Thymus (tissue), 11 donors: ENCODE results near the gene HOXC5. TPM values are rescaled to one million over a fixed set of nuclear protein-coding genes. Genes with fewer than 3 reads are reported as not detected.

Experiments
- DNase-seq, 9 donors: peaks; one replicate each; pipeline ENCODE4 v3.0.0-alpha.2; 2013; ENCODE audit warnings: low spot score in 9 of 9, low read depth in 6 of 9, missing footprints in 1 of 9
- H3K27ac ChIP-seq, 2 donors: one replicate each; pipeline ENCODE4 v1.5.1; 2013; ENCODE audit warnings: control low read depth in 1 of 2, low read depth in 1 of 2, low read length in 1 of 2, mild to moderate bottlenecking in 1 of 2, moderate library complexity in 1 of 2
- H3K27me3 ChIP-seq, 2 donors: one replicate each; pipeline ENCODE4 v1.5.1; 2013; ENCODE audit warnings: low read length in 1 of 2; ENCODE audit not compliant: control insufficient read depth in 2 of 2, insufficient read depth in 1 of 2
- H3K36me3 ChIP-seq, 2 donors: one replicate each; pipeline ENCODE4 v1.5.1; 2013; ENCODE audit warnings: low read length in 1 of 2, mild to moderate bottlenecking in 1 of 2, moderate library complexity in 1 of 2; ENCODE audit not compliant: control insufficient read depth in 2 of 2, insufficient read depth in 2 of 2
- H3K4me1 ChIP-seq, 2 donors: one replicate each; pipeline ENCODE4 v1.5.1; 2013; ENCODE audit warnings: low read length in 2 of 2; ENCODE audit not compliant: control insufficient read depth in 2 of 2, insufficient read depth in 2 of 2
- H3K4me3 ChIP-seq, 2 donors: one replicate each; pipeline ENCODE4 v1.5.1; 2013; ENCODE audit warnings: low read length in 2 of 2, control low read depth in 1 of 2, mild to moderate bottlenecking in 1 of 2
- H3K9me3 ChIP-seq, 2 donors: one replicate each; pipeline ENCODE4 v1.5.1; 2013; ENCODE audit warnings: low read length in 1 of 2, mild to moderate bottlenecking in 1 of 2; ENCODE audit not compliant: control insufficient read depth in 2 of 2, insufficient read depth in 1 of 2
- WGBS: extraction: QIAGEN DNeasy Blood & Tissue Kit; methylation state at CpG from one replicate; pipeline ENCODE4 v1.1.7; 2013; 5-methylcytosine and 5-hydroxymethylcytosine counted together
- polyA plus RNA-seq: library from polyadenylated mRNA; stranded (reverse); fragments of 200-250 nt; gene quantifications from one replicate; pipeline ENCODE4 v1.2.3, GENCODE V29; 2013
- total RNA-seq: library from RNA; stranded (reverse); fragments of 120-200 nt; gene quantifications from one replicate; pipeline ENCODE4 v1.2.4, GENCODE V29; 2013
- donor health status: healthy.

Gene HOXC5
- total and polyA plus RNA-seq, 2 donors: 0.05 TPM; not detected in 1

GRCh38 chr12:53995002-53995377 is 37.9 kb upstream of the HOXC5 start:
- peaks cover 79 to 100% of the 10 kb centered on the region in 2 donors for H3K27me3 ChIP-seq
- 4% methylated on average over 17 of the region's 17 CpGs for whole genome bisulfite sequencing
- H3K9me3 ChIP-seq: peaks cover 0 to 24% of the 10 kb centered on the region in 2 donors
- H3K4me3 ChIP-seq: peak overlapping the region in 1 of 2 donors; percentile 44
- no peak overlapping the region for H3K27ac ChIP-seq
- no peak for DNase-seq
- peaks cover 0 to 12% of the 10 kb centered on the region in 2 donors for H3K4me1 ChIP-seq
- H3K36me3 ChIP-seq: no peaks in the 10 kb centered on the region

- H3K27ac ChIP-seq: no peak overlapping the region
- H3K4me3 ChIP-seq: peak overlapping the region in 1 of 2 donors; percentile 44
- no peaks in the 10 kb centered on the region for H3K36me3 ChIP-seq
- DNase-seq: no peak
- H3K27me3 ChIP-seq: peaks cover 79 to 100% of the 10 kb centered on the region in 2 donors
- H3K9me3 ChIP-seq: peaks cover 0 to 24% of the 10 kb centered on the region in 2 donors
- 2% methylated on average over 48 of the region's 48 CpGs for WGBS
- peaks cover 0 to 12% of the 10 kb centered on the region in 2 donors for H3K4me1 ChIP-seq
These were observed 37.2 kb upstream of the HOXC5 start for GRCh38 chr12:53995378-53996239.

DNA sequence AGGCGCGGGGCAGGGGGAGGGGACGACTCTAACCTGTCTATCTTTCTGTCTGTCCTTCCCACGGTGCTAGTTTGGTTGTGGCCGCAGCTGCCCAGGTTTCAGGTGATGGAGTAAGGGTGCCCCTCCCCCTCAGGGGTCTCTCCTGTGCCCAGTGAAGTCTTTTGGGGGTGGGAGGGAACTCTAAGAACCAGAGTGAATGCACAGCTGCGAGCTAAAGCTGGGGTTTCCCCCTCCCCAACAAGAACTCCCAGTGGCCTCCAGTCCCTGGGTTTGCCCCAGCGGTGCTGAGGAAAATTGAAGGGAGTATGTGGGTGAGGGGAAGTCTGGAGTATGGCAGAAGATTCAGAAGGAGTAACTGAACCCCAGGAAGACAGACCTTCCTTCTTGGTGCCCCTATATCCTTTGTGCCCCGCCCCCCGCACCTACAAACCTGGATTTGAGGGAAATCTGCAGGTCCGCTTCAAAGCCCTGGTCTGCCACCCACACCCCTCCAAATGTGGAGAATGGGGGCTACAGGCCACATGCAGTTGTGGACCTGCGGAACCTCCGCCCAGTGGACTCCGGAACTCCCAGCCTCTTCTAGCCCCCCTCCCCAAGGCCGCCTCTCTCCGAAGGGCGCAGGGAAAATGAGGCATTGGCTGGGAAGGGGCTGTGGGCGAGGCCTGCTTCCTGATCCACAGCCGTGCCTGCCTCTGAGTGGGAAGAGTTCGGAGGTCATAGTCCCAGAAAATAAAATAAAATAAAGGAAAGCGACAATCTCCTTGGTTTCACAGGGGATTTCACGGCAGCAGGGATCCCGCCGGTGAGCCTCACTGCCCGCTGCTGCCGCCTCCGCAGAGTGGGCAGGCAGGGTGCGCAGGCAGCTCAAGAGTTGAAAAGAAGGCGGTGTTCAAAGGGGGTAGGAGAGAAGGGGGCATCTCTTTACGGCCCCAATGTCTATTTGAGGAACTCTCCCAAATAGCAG is 36.3 kb upstream of the HOXC5 start:
- DNase-seq: no peak
- Histone ChIP-seq H3K9me3 (peaks cover 0 to 24% of the 10 kb centered on the region in 2 donors), H3K36me3 (no peaks in the 10 kb centered on the region), H3K27me3 (peaks cover 80 to 100% of the 10 kb centered on the region in 2 donors), H3K4me1 (peaks cover 0 to 12% of the 10 kb centered on the region in 2 donors), H3K4me3 (peak overlapping the region in 1 of 2 donors; percentile 44), H3K27ac (no peak overlapping the region)
- WGBS: 23% methylated on average over 29 of the region's 29 CpGs

- peaks cover 81 to 100% of the 10 kb centered on the region in 2 donors for H3K27me3 ChIP-seq
- no peak overlapping the region for H3K27ac ChIP-seq
- H3K9me3 ChIP-seq: peaks cover 0 to 21% of the 10 kb centered on the region in 2 donors
- no peak overlapping the region for H3K4me3 ChIP-seq
- no peaks in the 10 kb centered on the region for H3K36me3 ChIP-seq
- WGBS: 8% methylated on average over 35 of the region's 35 CpGs
- DNase-seq: no peak
- peaks cover 0 to 12% of the 10 kb centered on the region in 2 donors for H3K4me1 ChIP-seq
These were observed 35.4 kb upstream of the HOXC5 start for GRCh38 chr12:53997204-53998109.

DNA sequence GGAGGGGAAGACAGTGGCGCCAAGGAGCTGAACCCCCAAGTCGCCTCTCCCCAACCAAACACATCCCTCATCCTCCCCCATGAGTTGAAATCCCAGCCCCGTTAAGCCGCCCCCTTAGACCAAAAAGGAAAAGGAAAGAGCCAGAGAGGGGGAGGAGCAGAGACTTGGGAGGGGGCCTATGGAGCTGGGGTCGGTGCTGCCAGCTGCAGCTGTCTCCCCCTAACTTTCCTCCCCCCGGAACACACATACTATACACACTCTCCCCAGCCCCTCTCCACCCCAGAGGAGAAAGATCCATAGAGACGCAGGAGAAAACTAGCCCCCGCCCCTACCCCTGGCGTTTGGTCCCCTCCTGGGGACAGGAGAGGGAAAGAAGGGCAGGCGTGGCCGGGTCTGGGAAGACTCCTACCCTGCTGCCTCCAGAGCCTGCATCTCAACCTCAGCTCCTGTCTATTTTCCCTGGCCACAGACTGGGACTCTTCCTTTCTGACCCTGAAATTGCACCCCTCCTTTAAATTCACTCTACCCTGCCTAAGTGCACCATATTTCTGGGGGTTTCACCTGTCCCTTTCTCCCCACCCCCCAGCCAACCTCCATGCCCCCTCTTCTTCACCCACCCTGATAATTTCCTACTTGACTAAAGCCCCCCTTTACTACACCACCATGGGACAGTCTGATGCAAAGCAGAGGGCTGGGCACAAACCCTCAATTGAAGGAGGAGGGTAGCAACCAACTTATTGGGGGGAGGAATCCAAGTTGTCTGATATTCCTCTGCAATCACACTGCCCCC is 34.5 kb upstream of the HOXC5 start:
- peaks cover 0 to 12% of the 10 kb centered on the region in 2 donors for H3K4me1 ChIP-seq
- no peak overlapping the region for H3K4me3 ChIP-seq
- no peaks in the 10 kb centered on the region for H3K36me3 ChIP-seq
- DNase-seq: no peak
- H3K27ac ChIP-seq: no peak overlapping the region
- H3K27me3 ChIP-seq: peaks cover 77 to 100% of the 10 kb centered on the region in 2 donors
- peaks cover 0 to 20% of the 10 kb centered on the region in 2 donors for H3K9me3 ChIP-seq
- 12% methylated on average over 11 of the region's 11 CpGs for WGBS

GRCh38 chr12:53998900-53999236 is 34.0 kb upstream of the HOXC5 start:
- Histone ChIP-seq H3K9me3 (peaks cover 0 to 20% of the 10 kb centered on the region in 2 donors), H3K27ac (no peak overlapping the region), H3K4me3 (no peak overlapping the region), H3K4me1 (peaks cover 0 to 12% of the 10 kb centered on the region in 2 donors), H3K36me3 (no peaks in the 10 kb centered on the region), H3K27me3 (peaks cover 78 to 100% of the 10 kb centered on the region in 2 donors)
- DNase-seq: no peak
- 15% methylated on average over 13 of the region's 13 CpGs for WGBS

GRCh38 chr12:53999559-54000115 is 33.2 kb upstream of the HOXC5 start:
- no peak overlapping the region for H3K27ac ChIP-seq
- peaks cover 0 to 12% of the 10 kb centered on the region in 2 donors for H3K4me1 ChIP-seq
- H3K27me3 ChIP-seq: peaks cover 81 to 100% of the 10 kb centered on the region in 2 donors
- no peak overlapping the region for H3K4me3 ChIP-seq
- WGBS: 5% methylated on average over 35 of the region's 35 CpGs
- peaks cover 0 to 15% of the 10 kb centered on the region in 2 donors for H3K9me3 ChIP-seq
- no peaks in the 10 kb centered on the region for H3K36me3 ChIP-seq
- DNase-seq: no peak
